GM21619 (cell line): Measurements from ENCODE around the gene TBC1D7.
"Not testable (repeated sequence)": the region's sequence is repeated elsewhere in the genome, so short reads cannot be mapped to it uniquely, and the experiment has no call there.

Experiments
- ATAC-seq: cut with Tn5 transposase; IDR thresholded peaks from one replicate; pipeline ENCODE4 v1.9.1; 2021; ENCODE audit not compliant: unreplicated experiment

TBC1D7 gene

GRCh38 chr6:13326031-13326586, 2.2 kb downstream of the TBC1D7 start:
- ATAC-seq: not testable (repeated sequence)

- no peak for ATAC-seq
Observed at GRCh38 chr6:13319891-13320564, 8.3 kb downstream of the TBC1D7 start.

- no peak for ATAC-seq
Observed at GRCh38 chr6:13318821-13319220, 9.5 kb downstream of the TBC1D7 start.

- ATAC-seq: no peak
Observed at GRCh38 chr6:13315896-13316295, 12.4 kb downstream of the TBC1D7 start.

GRCh38 chr6:13314806-13315205, 13.5 kb downstream of the TBC1D7 start:
- no peak for ATAC-seq

GRCh38 chr6:13311155-13311554, 17.2 kb downstream of the TBC1D7 start:
- no peak for ATAC-seq

GRCh38 chr6:13308332-13308731, 20.0 kb downstream of the TBC1D7 start:
- no peak for ATAC-seq

GRCh38 chr6:13307508-13307995, 20.8 kb downstream of the TBC1D7 start:
- no peak for ATAC-seq

GRCh38 chr6:13305791-13306190, 22.5 kb downstream of the TBC1D7 start:
- no peak for ATAC-seq

GRCh38 chr6:13305288-13305687, 23.0 kb downstream of the TBC1D7 start:
- ATAC-seq: no peak

- peak; percentile 35 for ATAC-seq
Observed at GRCh38 chr6:13304580-13305260, 23.6 kb downstream of the TBC1D7 start.

GRCh38 chr6:13304101-13304500, 24.2 kb downstream of the TBC1D7 start:
- ATAC-seq: no peak

GRCh38 chr6:13303668-13304017, 24.7 kb downstream of the TBC1D7 start:
- ATAC-seq: peak; percentile 60

- peak; percentile 68 for ATAC-seq
Observed at GRCh38 chr6:13302751-13303667, 25.3 kb downstream of the TBC1D7 start.

GRCh38 chr6:13302291-13302690, 26.0 kb downstream of the TBC1D7 start:
- no peak for ATAC-seq

- no peak for ATAC-seq
Observed at GRCh38 chr6:13300643-13301590, 27.4 kb downstream of the TBC1D7 start.

- no peak for ATAC-seq
Observed at GRCh38 chr6:13299918-13300317, 28.4 kb downstream of the TBC1D7 start.

- ATAC-seq: no peak
Observed at GRCh38 chr6:13299403-13299821, 28.9 kb downstream of the TBC1D7 start.

- ATAC-seq: no peak
Observed at GRCh38 chr6:13298446-13298845, 29.9 kb downstream of the TBC1D7 start.

GRCh38 chr6:13297391-13297790, 30.9 kb downstream of the TBC1D7 start:
- ATAC-seq: no peak
